Measurements from ENCODE around the gene PMAIP1.
"Not testable (repeated sequence)": the region's sequence is repeated elsewhere in the genome, so short reads cannot be mapped to it uniquely, and the experiment has no call there.

Gene PMAIP1

GRCh38 chr18:59884351-59884750 is 15.4 kb upstream of the PMAIP1 start:
- DNase-seq (ENCODE audit: low read depth in 2 of 2), result no peak

DNA sequence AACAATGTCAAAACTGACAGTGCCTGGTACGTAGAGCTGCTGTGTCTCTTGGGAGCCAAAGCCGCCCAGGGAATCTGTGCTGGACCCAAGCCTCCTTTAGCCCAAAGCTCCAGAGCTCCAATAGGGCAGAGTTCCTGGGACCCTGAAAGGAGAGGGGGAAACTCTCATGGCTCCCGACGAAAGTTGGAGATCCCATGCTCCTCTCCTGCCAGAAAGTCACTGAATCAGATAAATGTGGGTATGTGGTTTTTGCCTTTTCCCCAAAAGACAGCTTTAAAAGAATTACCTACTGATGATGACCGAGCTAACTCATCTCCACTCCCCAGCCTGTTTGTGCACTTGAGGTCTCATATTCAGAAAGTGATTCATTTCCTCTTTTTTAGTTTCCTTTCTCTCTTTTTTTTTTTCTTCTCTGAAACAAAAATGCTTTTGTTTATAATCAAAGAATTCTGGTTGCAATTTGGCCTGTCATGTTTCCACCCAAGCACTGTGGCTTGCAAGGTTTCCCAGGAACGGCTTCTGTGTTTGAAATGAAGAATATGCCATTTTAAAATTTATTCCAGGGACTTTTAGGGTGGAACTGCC is 14.1 kb upstream of the PMAIP1 start:
- no peak for DNase-seq (ENCODE audit: low read depth in 2 of 2)

DNA sequence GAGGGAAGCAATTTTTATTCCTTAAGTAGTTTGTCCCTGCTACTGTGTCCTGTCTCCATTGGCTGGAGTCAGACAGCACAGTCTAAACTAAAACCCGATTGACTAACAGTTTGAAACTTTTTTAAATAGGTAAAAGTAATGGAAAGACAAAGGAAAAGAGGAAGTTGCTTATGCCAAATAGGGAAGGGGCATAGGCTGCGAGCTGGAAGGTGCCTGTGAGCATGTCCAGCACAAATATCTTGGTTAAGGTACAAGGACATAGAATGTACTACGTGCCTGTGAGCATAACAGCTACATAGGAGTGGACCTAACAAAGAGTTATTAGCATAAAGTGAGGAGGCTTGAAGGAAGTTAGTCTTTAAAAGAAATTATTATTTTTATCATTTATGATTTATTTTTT is 13.4 kb upstream of the PMAIP1 start:
- DNase-seq (ENCODE audit: low read depth in 2 of 2), result not testable (repeated sequence)

DNA sequence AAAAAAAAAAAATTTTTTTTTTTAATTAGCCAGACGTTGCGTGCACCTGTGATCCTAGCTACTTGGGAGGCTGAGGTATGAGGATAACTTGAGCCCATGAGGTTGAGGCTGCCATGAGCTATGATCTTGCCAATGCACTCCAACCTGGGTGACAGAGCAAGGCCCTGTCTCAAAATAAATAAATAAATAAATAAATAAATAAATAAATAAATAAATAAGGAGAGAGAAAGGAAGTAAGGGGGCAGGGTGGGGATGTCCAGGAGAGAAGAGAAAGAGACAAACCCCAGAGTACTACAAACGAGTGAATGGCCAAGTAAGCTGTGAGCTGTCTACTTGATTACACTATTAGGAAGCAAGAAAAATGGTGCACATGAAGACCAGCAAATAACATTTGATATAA is 7.7 kb upstream of the PMAIP1 start:
- no peak for DNase-seq (ENCODE audit: low read depth in 2 of 2)

DNA sequence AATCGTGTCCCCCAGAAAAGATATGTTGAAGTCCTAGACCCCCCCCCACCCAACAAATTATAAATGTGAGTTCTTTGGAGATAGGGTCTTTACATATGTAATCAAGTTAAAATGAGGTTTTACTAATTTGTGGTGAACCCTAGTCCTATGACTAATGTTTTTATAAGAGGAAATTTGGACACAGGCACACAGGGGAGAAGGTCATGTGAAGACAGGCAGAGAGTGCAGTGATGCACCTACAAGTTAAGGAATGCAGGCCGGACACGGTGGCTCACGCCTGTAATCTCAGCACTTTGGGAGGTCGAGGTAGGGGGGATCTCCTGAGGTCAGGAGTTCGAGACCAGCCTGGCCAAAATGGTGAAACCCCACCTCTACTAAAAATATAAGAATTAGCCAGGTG is 5.8 kb upstream of the PMAIP1 start:
- DNase-seq (ENCODE audit: low read depth in 2 of 2), result no peak

- no peak for DNase-seq (ENCODE audit: low read depth in 2 of 2)
Observed at GRCh38 chr18:59897321-59897954, 2.4 kb upstream of the PMAIP1 start.

DNA sequence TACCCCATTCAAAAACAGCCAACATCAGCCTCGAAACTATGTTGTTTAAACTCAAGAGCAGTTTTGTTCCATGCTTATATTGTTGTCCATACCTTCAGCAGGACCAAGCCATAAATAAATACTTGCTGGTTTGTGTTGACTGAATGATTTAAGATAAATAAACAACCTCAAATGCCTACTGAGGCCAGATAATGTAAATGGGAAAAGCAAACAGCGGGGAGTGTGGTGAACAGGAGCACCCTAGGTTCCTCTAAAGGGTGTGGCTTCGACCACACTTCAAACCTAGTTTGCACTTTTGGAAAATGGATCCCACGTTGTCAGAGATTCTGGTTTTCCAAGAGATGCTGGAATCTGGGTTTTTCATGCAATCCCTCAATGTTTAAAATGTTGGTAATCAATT is 1.7 kb upstream of the PMAIP1 start:
- no peak for DNase-seq (ENCODE audit: low read depth in 2 of 2)

- DNase-seq (ENCODE audit: low read depth in 2 of 2), result no peak
Observed at GRCh38 chr18:59898609-59899297, 1.0 kb upstream of the PMAIP1 start.

DNA sequence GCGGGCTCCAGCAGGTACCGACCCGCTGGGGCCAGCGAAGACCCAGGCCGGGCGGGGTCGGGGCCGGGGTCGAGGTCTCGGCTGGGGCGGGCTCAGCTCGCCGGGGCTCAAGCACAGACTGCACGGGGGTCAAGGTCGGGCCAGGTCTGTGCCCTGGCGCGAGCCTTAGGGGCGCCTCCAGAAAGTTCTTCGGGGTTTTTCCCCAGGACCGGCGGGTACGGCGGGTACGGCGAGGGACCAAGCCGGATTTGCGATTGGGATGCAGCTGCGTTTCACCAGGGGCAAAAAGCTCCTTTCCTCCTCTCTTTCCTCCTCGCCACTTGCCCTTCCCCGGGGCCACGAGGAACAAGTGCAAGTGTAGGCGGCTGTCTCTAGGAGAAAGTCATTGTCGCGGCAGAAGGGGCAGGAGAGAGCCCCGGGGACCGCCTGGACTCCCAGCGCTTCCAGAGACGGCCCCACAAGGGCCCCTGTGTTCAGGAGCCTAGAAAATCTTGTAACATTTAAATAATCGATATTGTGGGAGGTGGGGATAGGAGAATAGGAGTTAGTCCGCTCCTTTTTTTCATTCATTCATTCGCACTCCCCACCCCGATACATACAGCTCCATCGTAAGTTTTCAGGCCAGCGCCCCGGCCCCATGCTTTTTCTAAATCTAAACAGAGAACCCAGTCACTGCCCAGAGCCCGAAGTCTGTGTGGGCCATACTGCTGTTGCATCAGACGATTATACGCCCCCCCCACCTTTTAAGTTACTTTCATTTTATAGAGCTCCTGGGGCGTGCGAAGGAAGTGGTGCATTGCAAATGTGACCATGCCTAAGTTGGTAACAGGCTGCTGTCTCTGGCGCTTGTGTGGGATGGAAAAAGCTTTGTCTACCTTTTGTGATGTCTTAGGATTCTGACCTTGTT is 679 bp downstream of the PMAIP1 start:
- DNase-seq (ENCODE audit: low read depth in 2 of 2), result peak; percentile 47 to 49

- DNase-seq (ENCODE audit: low read depth in 2 of 2), result no peak
Observed at GRCh38 chr18:59902131-59902992, 2.6 kb downstream of the PMAIP1 start.

GRCh38 chr18:59902993-59903610 is 3.3 kb downstream of the PMAIP1 start:
- no peak for DNase-seq (ENCODE audit: low read depth in 2 of 2)

- DNase-seq (ENCODE audit: low read depth in 2 of 2), result no peak
Observed at GRCh38 chr18:59904011-59904601, 4.3 kb downstream of the PMAIP1 start.

DNA sequence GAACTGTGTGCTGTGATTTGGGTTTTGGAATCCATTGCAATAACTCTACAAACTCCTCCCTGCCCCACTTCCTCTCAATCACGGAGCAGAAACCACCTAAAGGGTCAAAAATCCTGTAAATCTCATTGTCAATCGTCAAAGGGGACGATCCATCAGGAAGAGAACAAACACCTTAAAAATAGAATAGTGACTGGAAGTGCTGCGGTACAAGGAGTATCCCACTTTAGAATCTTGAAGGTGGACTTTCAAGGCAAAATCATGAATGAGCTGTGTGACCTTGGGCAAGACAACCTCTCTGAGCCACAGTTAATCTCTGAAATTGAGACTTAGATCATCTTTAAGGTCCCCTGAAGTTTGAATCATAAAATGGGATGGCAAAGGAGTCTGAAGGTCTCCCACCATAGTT is 5.9 kb downstream of the PMAIP1 start:
- DNase-seq (ENCODE audit: low read depth in 2 of 2), result no peak

GRCh38 chr18:59906203-59906602 is 6.4 kb downstream of the PMAIP1 start:
- DNase-seq (ENCODE audit: low read depth in 2 of 2), result no peak

DNA sequence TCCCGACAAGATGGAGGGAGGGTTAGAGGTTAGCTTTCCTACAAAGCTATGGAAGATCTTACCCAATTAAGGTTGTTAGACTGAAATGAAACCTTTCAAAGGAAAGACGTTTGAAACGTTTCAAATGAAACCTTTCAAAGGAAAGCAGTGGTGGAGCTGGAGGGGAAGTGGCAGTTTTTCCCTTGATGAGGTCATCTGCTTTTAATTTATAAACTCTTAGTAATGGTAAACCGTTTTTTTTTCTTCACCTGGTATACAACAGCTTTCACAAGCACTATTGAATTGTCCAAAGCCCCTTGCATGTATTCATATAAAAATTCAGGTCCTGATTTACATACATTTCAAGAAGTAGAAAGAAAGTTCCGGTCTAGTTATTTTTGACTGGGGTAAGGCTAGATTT is 7.4 kb downstream of the PMAIP1 start:
- no peak for DNase-seq (ENCODE audit: low read depth in 2 of 2)

DNA sequence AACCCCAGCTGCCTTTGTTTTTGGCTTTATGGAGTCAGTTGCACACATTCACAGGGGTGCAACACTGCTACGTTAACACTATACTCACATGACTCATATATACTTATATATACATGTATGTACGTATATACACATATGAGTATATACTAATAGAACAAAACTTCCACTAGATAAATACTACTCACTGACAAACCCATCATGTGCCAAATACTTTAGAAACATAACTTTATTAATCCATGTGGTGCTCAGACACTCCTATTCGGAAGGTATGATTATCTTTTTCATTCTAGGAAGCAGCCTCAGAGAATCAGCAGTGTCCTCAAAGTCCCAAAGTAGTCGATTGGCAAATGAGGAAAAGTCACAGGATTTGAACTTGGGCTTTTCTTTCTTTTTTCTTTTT is 7.9 kb downstream of the PMAIP1 start:
- no peak for DNase-seq (ENCODE audit: low read depth in 2 of 2)

DNA sequence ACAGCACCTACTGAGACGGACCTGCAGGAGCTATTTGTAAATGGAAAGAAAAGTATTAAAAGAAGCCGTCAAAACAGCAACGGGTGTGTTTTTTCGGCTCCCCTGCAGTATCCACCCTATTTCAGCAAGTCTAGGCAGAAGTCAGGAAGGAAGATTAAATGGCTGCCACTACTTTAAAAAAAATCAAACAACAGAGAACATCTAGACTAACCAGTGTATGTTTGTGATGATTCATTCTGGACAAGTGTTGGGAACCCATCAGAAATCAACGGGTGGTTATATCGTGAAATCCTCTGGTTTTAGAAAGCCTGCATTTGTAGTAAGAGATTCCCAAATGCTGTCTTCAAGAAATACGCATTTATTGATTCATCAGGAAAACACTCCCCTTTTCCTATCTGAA is 9.0 kb downstream of the PMAIP1 start:
- DNase-seq (ENCODE audit: low read depth in 2 of 2), result no peak

- DNase-seq (ENCODE audit: low read depth in 2 of 2), result no peak
Observed at GRCh38 chr18:59909289-59910036, 9.7 kb downstream of the PMAIP1 start.

- DNase-seq (ENCODE audit: low read depth in 2 of 2), result no peak
Observed at GRCh38 chr18:59910967-59911366, 11.2 kb downstream of the PMAIP1 start.

DNA sequence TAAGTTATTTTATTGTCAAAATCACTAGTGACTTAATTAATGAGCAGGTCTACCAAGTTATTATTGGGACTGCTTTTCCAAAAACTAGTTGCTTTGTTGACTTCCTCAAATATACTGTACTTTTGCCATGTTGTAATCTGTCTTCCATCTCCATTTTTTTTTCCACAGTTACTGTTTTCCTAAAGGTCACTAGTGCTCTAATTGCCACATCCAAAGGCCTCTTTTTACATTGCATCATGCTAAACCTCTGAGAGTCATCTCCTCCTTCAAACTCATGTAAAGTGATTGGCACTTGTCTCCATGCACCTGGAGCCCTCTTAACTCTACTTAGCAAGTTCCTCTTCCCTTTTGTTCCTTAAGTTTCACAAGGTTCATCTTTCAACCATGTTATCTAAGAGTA is 11.8 kb downstream of the PMAIP1 start:
- no peak for DNase-seq (ENCODE audit: low read depth in 2 of 2)
